OCI-LY7 (cell line): Measurements from ENCODE around the gene SDHA. TPM values are rescaled to one million over a fixed set of nuclear protein-coding genes. Genes with fewer than 3 reads are reported as not detected.

Experiments
- BruUV-seq: library from RNA; stranded (reverse); fragments of 400-500 nt; replicated peaks from 2 replicates; lab custom pipeline; 2021; lab: Mats Ljungman, UMichigan
- CTCF ChIA-PET: fragments of 300-600 bp; sonication (Branson Sonifier 250); formaldehyde crosslinking; loops from one replicate; lab custom pipeline; 2022; ENCODE audit warnings: antibody characterized with exemption; ENCODE audit not compliant: unreplicated experiment; lab: Charles Lee
- POLR2A ChIA-PET: fragments of 300-600 bp; sonication (Branson Sonifier 250); formaldehyde crosslinking; loops from one replicate; lab custom pipeline; 2022; ENCODE audit warnings: antibody characterized with exemption; lab: Charles Lee
- DNase-seq: peaks from one replicate; pipeline ENCODE4 v3.0.0-alpha.2; 2015; ENCODE audit warnings: low spot score
- H2AFZ ChIP-seq: fragments of 200-600 bp; sonication (generic), shearing (Covaris generic); 2 replicates; pipeline ENCODE4 v1.6.1; 2014; ENCODE audit warnings: mild to moderate bottlenecking, antibody characterized with exemption, low read length, moderate library complexity
- H3K27ac ChIP-seq: fragments of 200-600 bp; sonication (generic); 2 replicates; pipeline ENCODE4 v1.5.1; 2014; ENCODE audit warnings: mixed run types, low read depth, mild to moderate bottlenecking, moderate library complexity, low read length, inconsistent platforms; ENCODE audit not compliant: poor library complexity, severe bottlenecking
- H3K36me3 ChIP-seq: fragments of 200-600 bp; sonication (generic); 2 replicates; pipeline ENCODE4 v1.6.1; 2014; ENCODE audit warnings: mild to moderate bottlenecking, antibody characterized with exemption, low read length, moderate library complexity, mixed read lengths; ENCODE audit not compliant: insufficient read depth
- H3K4me1 ChIP-seq: fragments of 200-600 bp; sonication (generic); 2 replicates; pipeline ENCODE4 v1.5.1; 2014; ENCODE audit warnings: mild to moderate bottlenecking, low read length; ENCODE audit not compliant: insufficient read depth, poor library complexity, severe bottlenecking
- H3K4me2 ChIP-seq: fragments of 200-600 bp; sonication (generic); 2 replicates; pipeline ENCODE4 v1.6.1; 2014; ENCODE audit warnings: mild to moderate bottlenecking, low read length
- H3K4me3 ChIP-seq: fragments of 200-600 bp; sonication (generic); 2 replicates; pipeline ENCODE4 v1.5.1; 2014; ENCODE audit warnings: mild to moderate bottlenecking, low read depth, low read length; ENCODE audit not compliant: poor library complexity, severe bottlenecking
- H3K79me2 ChIP-seq: fragments of 200-600 bp; sonication (generic); 2 replicates; pipeline ENCODE4 v1.6.1; 2016; ENCODE audit warnings: low read depth, mild to moderate bottlenecking, low read length, moderate library complexity, mixed read lengths; ENCODE audit not compliant: insufficient read depth
- H3K9me2 ChIP-seq: fragments of 200-600 bp; sonication (generic); 2 replicates; pipeline ENCODE4 v1.6.1; 2016; ENCODE audit warnings: mild to moderate bottlenecking, low read length, mixed read lengths; ENCODE audit not compliant: insufficient read depth
- H3K9me3 ChIP-seq: fragments of 200-600 bp; sonication (generic); 2 replicates; pipeline ENCODE4 v1.6.1; 2014; ENCODE audit warnings: mild to moderate bottlenecking, mixed run types, low read length, mixed read lengths
- H4K20me1 ChIP-seq: fragments of 200-600 bp; sonication (generic); 2 replicates; pipeline ENCODE4 v1.6.1; 2014; ENCODE audit warnings: mild to moderate bottlenecking, antibody characterized with exemption, low read length, moderate library complexity, mixed read lengths; ENCODE audit not compliant: insufficient read depth
- EZH2phosphoT487 ChIP-seq: fragments of 200-600 bp; sonication (generic); IDR thresholded peaks from 2 replicates; pipeline ENCODE4 v1.6.1; 2018; ENCODE audit warnings: low read depth, borderline replicate concordance, mild to moderate bottlenecking, mixed run types, antibody characterized with exemption, low read length, moderate library complexity, mixed read lengths
- intact Hi-C: fragments of 100-400 bp; cut with micrococcal nuclease; formaldehyde crosslinking; loops from one replicate; pipeline ENCODE4 v1.10.0; 2022; ENCODE audit not compliant: unreplicated experiment
- total RNA-seq, 2 experiments: library from RNA; depleted of rRNA in 1 of 2; stranded (reverse); fragments of >200 nt in 1 of 2; shearing (Covaris generic) in 1 of 2; gene quantifications; 2 replicates each; pipeline ENCODE4 v1.2.3, GENCODE V29; 2014 to 2022
- TF ChIP-seq, protein P1 (sequence below): fragments of 200-600 bp; sonication (generic); conservative IDR thresholded peaks from 2 replicates; pipeline ENCODE4 v1.5.1; 2014; ENCODE audit warnings: mild to moderate bottlenecking, antibody characterized with exemption, low read length, moderate library complexity, mixed read lengths

The SDHA gene
- total RNA-seq, 2 experiments from 2014 or later: 147 to 167 TPM

DNA sequence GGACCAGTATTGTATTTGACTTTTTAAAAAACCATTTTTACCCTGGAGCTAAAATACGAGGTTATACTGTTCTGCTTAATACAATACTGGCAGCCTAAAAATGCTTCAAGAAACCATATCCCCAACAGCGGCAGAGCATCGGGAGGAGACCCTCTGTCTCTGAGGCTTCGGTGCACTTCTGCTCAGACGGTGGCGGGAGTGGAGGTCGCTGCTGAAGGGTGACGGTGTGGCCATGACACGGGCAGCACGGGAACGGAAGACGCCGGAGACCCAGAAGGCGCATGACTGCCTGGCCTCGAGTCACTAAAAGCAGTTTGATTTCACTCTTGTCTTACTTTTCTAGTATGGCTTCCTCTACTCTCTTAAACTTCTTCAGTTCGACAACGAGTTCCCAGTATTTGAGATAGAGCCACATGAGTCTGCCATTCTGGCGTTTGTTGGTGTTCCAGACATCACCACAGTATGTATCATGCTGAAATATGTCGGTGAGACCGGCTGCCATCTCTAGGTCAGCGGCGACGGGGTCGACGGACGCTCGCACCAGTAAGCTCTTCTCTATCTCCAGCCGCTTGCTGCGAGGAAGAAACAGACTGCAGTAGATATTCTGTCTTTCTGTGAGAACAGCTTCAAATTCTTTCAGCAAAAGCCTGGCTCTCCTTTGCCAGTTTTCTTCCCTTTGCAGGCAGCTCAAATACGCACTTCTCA lies 13.0 kb upstream of the SDHA start:
- no peak overlapping the region for H3K4me3 ChIP-seq
- H4K20me1 ChIP-seq: peaks cover 2% of the 10 kb centered on the region
- H3K79me2 ChIP-seq: peaks cover 34% of the 10 kb centered on the region
- intact Hi-C loops: no loop called here
- BruUV-seq: TSS peak; percentile 64
- no peaks in the 10 kb centered on the region for H3K9me2 ChIP-seq
- H3K36me3 ChIP-seq: peaks cover 55% of the 10 kb centered on the region
- no peak overlapping the region for H3K27ac ChIP-seq
- H3K9me3 ChIP-seq: no peaks in the 10 kb centered on the region
- ChIA-PET POLR2A (no interaction called here), CTCF (no interaction called here)
- TF ChIP-seq EZH2phosphoT487: no peak
- TF ChIP-seq, protein P1, sequence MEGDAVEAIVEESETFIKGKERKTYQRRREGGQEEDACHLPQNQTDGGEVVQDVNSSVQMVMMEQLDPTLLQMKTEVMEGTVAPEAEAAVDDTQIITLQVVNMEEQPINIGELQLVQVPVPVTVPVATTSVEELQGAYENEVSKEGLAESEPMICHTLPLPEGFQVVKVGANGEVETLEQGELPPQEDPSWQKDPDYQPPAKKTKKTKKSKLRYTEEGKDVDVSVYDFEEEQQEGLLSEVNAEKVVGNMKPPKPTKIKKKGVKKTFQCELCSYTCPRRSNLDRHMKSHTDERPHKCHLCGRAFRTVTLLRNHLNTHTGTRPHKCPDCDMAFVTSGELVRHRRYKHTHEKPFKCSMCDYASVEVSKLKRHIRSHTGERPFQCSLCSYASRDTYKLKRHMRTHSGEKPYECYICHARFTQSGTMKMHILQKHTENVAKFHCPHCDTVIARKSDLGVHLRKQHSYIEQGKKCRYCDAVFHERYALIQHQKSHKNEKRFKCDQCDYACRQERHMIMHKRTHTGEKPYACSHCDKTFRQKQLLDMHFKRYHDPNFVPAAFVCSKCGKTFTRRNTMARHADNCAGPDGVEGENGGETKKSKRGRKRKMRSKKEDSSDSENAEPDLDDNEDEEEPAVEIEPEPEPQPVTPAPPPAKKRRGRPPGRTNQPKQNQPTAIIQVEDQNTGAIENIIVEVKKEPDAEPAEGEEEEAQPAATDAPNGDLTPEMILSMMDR: no peak
- H3K4me2 ChIP-seq: no peak overlapping the region
- H3K4me1 ChIP-seq: peaks cover 39% of the 10 kb centered on the region
- DNase-seq: no peak
- H2AFZ ChIP-seq: no peak overlapping the region

DNA sequence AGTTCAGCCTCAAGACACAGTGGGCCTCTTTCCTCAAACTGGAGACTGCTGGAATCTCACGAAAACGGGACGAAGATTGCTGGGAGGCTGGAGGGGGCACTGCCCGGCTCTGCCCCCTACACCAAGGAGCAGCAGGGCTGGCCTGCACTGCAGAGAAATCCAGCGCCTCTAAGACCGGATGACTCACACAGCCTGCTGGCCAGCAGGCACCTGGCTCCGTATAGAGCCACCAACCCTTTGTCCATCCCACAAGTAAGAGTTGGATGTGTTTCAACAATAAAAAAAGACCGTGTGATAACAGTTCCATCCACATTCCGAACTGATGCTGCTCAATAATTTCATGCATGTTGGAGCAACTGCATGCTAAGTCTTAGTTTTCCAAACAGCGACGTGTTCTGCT lies 11.7 kb upstream of the SDHA start:
- TF ChIP-seq, protein P1: no peak
- TF ChIP-seq EZH2phosphoT487: no peak
- Histone ChIP-seq H3K4me3 (no peak overlapping the region), H2AFZ (no peak overlapping the region), H3K27ac (no peak overlapping the region), H3K79me2 (peaks cover 31% of the 10 kb centered on the region), H3K9me2 (no peaks in the 10 kb centered on the region), H4K20me1 (peaks cover 5% of the 10 kb centered on the region), H3K4me1 (peaks cover 27% of the 10 kb centered on the region), H3K36me3 (peaks cover 55% of the 10 kb centered on the region), H3K4me2 (no peak overlapping the region), H3K9me3 (no peaks in the 10 kb centered on the region)
- BruUV-seq: no TSS peak
- ChIA-PET CTCF (no interaction called here), POLR2A (no interaction called here)
- DNase-seq: no peak
- intact Hi-C loops: no loop called here

DNA sequence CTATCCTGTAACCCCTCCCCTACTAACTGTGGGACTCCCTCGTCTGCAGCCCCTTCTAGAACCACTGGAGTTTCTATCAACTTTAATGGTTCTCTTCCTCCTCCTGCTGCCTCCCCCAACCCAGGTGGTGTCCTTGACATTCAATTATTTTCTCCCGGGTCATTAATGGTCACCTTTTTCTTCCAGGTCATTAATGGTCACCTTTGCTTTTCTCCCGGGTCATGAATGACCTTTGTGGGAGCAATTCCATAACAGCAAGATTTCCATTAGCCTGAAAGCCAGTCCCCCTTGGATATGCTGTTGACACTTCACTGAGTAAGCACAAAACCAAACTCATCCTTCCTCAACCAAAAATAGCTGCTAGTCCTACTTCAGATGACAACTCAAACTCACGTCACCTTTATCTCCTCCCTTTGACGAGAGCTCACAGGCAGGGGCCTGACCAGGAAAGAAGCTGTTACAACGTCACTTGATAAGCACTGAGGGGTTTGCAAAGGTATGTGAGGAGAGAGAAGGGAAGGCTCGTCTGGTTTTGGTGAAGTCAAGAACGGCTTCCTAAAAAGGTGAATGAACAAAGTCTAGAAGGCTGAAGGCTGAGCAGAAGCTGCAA lies 11.1 kb upstream of the SDHA start:
- CTCF ChIA-PET: no interaction called here
- Histone ChIP-seq H2AFZ (no peak overlapping the region), H4K20me1 (peaks cover 5% of the 10 kb centered on the region), H3K79me2 (peaks cover 31% of the 10 kb centered on the region), H3K4me3 (no peak overlapping the region), H3K4me2 (no peak overlapping the region), H3K36me3 (peaks cover 55% of the 10 kb centered on the region), H3K27ac (no peak overlapping the region), H3K9me2 (no peaks in the 10 kb centered on the region), H3K9me3 (no peaks in the 10 kb centered on the region), H3K4me1 (peaks cover 20% of the 10 kb centered on the region)
- no peak for DNase-seq
- intact Hi-C loops: no loop called here
- no peak for TF ChIP-seq EZH2phosphoT487
- TF ChIP-seq, protein P1: no peak
- no TSS peak for BruUV-seq
- POLR2A ChIA-PET: interaction anchor here (0.6 to 0.7 kb wide), 2 partner anchors 12 to 16 kb away, joined by 3 read pairs; no protein-coding TSS in a partner anchor
